WI38 (cell line): ENCODE data around the gene CLIC2.
"Not testable (repeated sequence)": the region's sequence is repeated elsewhere in the genome, so short reads cannot be mapped to it uniquely, and the experiment has no call there.

Source experiments
- H3K4me3 ChIP-seq: 2 replicates; pipeline ENCODE4 v1.5.1; 2011; ENCODE audit warnings: low read depth, mild to moderate bottlenecking, control low read depth, low read length
- TF ChIP-seq, protein P1 (sequence below): IDR thresholded peaks from 2 replicates; pipeline ENCODE4 v1.5.1; 2012; ENCODE audit warnings: low read depth, mild to moderate bottlenecking, control low read depth, low read length

The CLIC2 gene

GRCh38 chrX:155329293-155329692, 5.1 kb downstream of the CLIC2 start:
- H3K4me3 ChIP-seq = no peak overlapping the region
- TF ChIP-seq, protein P1, sequence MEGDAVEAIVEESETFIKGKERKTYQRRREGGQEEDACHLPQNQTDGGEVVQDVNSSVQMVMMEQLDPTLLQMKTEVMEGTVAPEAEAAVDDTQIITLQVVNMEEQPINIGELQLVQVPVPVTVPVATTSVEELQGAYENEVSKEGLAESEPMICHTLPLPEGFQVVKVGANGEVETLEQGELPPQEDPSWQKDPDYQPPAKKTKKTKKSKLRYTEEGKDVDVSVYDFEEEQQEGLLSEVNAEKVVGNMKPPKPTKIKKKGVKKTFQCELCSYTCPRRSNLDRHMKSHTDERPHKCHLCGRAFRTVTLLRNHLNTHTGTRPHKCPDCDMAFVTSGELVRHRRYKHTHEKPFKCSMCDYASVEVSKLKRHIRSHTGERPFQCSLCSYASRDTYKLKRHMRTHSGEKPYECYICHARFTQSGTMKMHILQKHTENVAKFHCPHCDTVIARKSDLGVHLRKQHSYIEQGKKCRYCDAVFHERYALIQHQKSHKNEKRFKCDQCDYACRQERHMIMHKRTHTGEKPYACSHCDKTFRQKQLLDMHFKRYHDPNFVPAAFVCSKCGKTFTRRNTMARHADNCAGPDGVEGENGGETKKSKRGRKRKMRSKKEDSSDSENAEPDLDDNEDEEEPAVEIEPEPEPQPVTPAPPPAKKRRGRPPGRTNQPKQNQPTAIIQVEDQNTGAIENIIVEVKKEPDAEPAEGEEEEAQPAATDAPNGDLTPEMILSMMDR = no peak

GRCh38 chrX:155326610-155327009, 7.8 kb downstream of the CLIC2 start:
- H3K4me3 ChIP-seq = no peak overlapping the region
- TF ChIP-seq, protein P1 = no peak

- TF ChIP-seq, protein P1 = no peak
- no peak overlapping the region for H3K4me3 ChIP-seq
Observed at GRCh38 chrX:155314260-155314659, 20.2 kb downstream of the CLIC2 start.

- H3K4me3 ChIP-seq = no peak overlapping the region
- TF ChIP-seq, protein P1 = no peak
Observed at GRCh38 chrX:155313766-155314165, 20.6 kb downstream of the CLIC2 start.

DNA sequence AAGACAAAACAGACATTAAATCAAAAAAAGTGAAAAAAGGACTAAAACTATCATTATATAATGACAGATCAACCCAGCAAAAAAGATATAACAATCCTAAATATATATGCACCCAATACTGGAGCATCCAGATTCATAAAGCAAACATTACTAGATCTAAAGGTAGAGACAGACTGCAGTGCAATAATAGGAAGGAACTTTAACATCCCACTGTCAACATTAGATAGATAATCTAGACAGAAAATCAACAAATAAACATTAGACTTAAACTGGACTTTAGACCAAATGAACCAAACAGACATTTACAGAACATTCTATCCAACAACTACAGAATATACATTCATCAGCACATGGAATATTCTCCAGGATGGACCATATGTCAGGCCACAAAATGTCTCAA, 40.6 kb downstream of the CLIC2 start:
- TF ChIP-seq, protein P1 = no peak
- no peak overlapping the region for H3K4me3 ChIP-seq

- H3K4me3 ChIP-seq = no peak overlapping the region
- TF ChIP-seq, protein P1 = no peak
Observed at GRCh38 chrX:155279873-155280272, 54.5 kb downstream of the CLIC2 start.

DNA sequence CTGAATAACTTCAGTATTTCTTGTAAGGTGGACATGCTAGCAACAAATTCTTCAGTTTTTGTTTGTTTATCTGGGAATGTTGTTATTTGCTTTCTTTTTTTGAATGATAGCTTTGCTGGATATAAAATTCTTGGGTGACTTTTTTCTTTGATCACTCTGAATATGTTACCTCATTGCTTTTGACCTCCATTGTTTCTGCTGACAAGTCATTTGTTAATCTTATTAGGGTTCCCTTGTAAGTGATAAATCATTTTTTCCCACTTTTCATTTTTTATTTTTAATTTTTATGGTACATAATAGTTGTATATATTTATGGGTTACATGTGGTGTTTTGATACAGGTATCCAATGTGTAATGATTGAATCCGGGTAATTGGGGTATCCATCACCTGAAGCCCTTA, 63.4 kb downstream of the CLIC2 start:
- no peak overlapping the region for H3K4me3 ChIP-seq
- TF ChIP-seq, protein P1 = no peak

DNA sequence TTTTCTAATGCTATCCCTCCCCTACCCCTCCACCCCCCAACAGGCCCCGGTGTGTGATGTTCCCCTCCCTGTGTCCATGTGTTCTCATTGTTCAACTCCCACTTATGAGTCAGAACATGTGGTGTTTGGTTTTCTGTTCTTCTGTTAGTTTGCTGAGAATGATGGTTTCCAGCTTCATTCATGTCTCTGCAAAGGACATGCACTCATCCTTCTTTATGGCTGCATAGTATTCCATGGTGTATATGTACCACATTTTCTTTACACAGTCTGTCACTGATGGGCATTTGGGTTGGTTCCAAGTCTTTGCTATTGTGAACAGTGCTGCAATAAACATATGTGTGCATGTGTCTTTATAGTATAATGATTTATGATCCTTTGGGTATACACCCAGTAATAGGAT, 66.4 kb downstream of the CLIC2 start:
- H3K4me3 ChIP-seq = not testable (repeated sequence)
